GM18907 (cell line): ENCODE measurements around the gene GLCCI1.

ENCODE experiments used
- ATAC-seq: cut with Tn5 transposase; IDR thresholded peaks from one replicate; pipeline ENCODE4 v1.9.1; 2021; ENCODE audit warnings: mild to moderate bottlenecking, moderate library complexity; ENCODE audit not compliant: unreplicated experiment

Gene GLCCI1

DNA sequence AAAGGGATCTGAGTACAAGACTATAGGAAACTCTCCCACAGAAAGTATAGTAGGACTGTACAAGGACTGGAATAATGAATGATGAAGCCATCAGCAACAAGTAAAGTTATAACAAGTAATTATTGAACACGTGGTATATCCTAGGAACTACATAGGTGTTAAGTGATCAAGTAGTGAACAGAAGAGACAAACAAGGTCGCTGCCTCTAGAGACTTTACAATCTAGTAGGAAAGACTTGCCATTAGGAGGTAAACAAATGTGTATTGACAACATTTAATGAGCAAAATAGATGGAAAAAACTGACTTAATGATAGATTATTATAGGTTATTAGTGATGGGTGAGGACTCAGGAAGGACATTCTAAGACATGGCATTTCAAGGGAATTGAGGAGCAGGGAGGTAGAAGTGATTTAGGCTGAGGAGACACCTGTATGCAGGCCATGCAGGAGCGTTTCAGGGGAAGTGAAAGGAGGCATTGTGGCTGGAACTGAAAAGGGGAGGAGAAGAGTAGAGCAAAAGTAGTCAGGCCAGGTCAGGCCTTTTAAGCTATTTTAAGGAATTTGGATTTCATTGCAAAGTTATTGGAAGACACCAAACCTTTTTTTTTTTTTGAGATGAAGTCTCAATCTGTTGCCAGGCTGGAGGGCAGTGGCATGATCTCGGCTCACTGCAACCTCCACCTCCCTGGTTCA, 8.5 kb upstream of the GLCCI1 start:
- peak; percentile 84 for ATAC-seq

DNA sequence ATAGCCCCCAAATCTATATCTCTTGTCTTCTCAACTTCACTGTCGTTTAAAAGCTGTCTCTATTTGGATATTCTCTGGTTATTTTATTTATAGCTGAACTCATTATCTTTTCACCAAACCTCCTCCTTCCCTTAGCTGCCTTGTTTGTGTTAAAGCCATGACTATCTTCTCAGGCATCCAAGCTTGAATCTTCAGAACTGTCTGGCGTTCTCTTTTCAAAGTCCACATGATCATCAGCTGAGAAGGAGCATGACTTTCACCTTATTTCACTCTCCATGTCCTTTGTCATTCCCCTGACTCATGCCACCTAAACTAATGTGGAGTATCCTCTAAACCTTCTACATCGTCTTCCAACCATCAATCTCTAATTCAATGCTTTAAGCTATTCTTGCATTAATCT, 5.7 kb upstream of the GLCCI1 start:
- ATAC-seq = no peak

DNA sequence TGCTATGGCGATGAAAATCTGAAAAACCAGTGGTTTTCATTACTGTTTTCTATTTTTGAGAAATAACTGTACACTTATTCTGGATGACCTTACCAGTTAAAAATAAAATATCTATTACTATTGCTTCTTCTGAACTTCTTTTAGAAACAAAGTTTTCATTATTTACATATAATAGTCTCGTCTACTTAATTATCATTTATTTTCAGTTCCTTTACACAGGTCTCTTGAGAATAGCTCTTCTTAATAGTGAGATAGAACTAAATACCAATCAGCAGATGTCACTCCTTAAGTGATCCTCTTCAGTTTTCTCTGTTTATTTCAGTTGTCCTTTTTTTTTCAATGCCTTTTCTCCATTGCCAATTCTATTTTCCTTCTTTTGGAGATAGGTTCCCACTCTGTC, 4.3 kb upstream of the GLCCI1 start:
- no peak for ATAC-seq

DNA sequence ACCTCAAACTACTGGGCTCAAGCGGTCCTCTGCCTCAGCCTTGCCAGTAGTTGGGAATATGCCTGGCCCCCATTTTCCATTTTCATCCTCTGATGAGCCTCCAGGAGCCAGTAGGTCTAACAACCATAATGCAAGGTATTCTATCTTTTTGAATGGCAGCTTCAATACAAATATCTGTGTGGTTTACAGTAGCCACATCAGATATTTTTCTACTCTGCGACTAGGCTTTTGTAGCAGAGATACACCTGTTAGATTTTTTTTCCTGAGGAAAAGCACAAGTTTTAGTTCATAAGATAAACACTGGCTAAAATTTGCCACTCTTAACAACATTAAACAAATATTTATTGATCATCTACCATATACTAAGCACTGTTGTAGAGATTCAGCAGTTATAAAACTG, 3.9 kb upstream of the GLCCI1 start:
- ATAC-seq = no peak

DNA sequence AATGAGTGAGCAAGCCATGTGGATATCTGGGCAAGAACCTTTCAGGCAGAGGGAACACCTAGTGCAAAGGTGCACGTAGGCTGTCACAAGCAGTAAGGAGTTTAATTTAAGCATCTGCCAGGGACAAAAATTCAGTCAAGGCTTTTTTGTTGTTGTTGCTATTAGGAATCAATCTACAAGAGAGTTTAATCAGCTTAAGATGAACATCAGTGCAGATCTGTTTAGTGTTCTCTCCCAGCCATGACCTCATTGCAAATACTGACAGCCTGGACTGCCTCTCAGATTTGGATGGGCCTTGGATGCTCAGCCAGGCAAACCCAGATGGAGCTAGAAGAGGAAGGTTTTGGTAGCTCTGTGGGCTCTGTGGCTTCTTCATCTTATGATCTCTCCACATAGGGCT, 3.3 kb upstream of the GLCCI1 start:
- no peak for ATAC-seq

DNA sequence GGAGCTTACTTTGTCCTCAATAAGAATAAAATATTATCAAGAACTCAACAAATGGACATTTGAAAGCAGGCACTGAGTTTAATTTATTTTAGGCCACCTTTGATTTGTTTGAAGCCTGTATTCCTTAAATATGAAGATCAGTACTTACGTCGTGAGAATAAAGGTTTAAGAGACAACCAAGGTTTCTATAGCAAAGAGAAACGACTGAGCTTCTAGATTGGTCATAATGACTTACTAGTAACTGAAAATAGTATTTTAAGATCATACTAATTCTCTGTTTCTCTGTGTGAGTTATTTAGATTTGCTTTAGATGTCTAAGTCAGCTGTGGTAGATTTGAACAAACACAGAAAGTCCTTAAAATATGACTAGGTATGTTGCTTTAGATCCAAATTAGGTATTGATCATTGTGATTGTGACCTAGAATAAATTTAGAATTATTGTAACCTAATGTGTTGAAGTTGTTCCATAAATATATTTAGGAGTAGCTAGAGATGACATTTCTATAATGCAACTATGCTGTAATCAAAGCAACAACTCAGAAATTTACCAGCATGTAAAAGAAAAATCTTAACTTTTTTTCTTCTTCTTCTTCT, 2.4 kb upstream of the GLCCI1 start:
- no peak for ATAC-seq

DNA sequence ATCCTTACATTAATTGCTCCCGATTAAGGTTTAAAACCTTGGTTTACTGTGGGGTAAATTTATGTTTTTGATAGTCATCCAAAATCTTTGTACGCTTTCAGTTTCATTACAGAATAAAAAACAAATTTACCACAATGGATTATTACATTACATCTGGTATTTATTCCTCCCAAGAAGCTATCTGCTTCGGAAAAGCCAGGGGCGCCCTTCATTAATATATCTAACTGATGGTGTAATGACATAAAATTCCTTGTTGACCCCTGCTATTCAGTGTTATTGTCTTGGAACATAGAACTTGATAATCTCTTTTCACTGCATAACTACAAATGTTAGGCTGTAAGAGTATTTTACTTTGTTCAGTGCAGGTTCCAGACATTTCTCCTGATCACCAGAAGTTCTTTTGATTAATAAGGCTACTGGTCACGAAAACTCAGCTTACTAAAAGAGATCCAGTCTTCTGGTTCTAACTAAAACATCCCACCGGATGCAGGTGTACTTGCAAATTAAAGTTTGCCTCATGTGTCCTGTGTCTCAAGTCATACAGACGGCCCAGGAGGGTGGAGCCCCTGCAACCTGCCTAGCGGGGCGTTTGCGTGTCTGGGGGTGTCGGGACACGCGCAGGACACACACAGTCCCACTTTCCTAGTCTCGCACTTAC, 581 bp upstream of the GLCCI1 start:
- no peak for ATAC-seq

DNA sequence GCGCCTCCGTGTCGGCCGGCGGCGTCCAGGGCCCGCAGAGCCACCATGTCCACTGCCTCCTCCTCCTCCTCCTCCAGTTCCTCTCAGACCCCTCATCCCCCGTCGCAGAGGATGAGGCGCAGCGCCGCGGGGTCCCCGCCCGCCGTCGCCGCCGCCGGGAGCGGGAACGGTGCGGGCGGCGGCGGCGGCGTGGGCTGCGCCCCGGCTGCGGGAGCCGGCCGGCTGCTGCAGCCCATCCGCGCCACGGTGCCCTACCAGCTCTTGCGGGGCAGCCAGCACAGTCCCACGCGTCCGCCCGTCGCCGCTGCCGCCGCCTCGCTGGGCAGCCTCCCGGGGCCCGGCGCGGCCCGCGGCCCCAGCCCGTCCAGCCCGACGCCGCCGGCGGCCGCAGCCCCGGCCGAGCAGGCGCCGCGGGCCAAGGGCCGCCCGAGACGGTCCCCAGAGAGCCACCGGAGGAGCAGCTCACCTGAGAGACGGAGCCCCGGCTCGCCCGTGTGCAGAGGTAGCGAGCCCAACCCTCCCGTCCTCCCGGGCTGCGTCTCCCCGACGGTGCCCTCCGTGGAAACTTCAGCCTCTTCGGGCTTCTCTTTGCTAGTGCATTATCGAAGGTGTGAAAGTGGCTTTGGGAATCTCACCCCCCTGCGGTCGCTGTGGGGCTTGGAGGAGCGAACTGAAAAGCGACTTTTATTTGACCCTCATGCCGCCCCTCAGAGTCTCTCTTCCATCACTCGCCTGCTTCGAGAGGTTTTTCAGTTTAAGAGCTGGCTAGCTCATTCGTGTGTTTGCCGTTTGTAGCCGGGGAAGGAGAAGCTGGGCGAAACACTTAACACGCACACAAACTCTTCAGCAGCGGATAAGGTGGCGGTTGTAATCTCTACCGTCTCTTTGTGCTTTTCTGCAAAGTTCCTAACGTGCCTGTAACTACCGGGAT, 975 bp downstream of the GLCCI1 start:
- peak; percentile 1 for ATAC-seq

DNA sequence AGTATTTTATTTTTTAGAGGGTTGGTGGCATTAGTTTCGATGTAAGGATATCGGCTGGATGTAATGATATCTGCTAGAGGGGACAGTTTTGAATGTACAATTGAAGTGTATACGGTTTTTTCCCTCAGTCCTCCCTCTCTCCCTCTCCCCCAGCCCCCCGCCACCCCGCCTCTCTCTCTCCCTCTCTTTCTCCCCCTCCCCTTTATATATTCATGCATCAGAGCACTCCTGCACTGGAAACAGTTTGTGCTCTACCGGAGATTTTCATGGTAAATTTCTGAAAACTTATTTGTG, 1.6 kb downstream of the GLCCI1 start:
- no peak for ATAC-seq

DNA sequence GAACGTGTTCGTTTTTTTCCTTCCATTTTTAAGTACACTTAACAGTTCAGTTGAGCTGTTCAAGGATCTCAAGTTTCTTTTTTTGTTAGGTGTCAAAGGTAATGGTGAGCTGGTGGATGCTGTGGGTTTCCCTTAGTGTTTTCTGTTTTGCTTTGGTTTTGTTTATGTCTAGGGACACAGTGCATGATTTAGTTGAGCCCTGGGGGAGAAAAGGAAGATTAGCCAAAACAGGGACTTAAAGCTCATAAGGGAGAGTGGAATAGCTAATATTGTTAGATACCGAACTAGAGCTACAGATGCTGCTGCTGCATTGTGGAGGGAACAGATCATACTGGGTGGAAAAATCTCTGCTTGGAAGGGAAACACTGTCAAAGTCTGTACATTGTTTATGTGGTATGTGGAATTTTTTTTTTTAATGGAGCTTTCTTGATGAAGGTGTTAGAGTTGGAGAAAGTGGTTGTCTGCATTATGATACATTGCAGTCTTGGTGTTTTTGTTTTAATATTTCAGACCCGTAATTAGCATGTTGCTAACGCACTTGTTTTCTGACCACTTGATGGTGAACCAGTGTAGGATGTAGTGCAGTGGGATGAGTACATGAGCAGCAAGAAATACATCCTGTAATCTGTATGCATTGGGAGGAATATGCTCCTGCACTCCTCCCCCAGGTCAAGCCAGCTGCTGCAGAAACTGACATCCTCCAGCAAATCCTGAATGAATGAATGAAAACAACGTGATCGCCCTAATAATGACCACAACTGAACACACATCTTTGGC, 2.1 kb downstream of the GLCCI1 start:
- ATAC-seq = no peak

DNA sequence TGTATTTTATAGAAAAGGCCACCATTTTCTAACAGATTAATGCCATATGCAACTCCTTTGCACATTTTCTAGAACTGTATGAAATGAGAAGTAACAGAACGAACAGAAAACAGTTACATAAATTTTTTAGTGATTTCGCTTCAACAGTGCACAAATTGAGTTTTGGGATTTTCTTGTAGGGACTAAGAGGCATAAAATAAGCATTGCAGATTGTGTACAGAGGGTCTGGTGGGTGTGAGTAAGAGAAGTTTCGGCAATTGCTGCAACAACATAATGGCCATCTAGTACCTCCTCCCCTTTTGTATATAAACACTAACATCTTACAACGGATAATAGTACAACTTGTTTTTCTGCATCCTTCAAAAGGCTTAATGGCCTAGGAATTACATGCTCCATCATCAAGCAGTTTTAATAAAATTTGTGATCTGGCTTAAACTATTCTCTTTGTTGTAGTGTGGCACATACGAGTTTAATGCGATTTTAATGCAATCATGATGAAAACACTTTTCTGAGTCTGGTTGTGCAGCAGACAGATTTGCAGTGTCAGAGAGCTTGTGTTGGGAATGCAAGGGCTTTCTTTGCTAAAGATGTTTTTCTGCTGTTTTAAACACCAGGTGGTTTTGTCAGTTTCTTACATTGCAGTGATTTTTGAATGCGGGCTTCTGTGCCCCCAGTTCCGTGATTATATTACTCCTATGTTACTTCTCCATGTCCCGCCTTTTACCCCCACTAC, 2.9 kb downstream of the GLCCI1 start:
- ATAC-seq = no peak

DNA sequence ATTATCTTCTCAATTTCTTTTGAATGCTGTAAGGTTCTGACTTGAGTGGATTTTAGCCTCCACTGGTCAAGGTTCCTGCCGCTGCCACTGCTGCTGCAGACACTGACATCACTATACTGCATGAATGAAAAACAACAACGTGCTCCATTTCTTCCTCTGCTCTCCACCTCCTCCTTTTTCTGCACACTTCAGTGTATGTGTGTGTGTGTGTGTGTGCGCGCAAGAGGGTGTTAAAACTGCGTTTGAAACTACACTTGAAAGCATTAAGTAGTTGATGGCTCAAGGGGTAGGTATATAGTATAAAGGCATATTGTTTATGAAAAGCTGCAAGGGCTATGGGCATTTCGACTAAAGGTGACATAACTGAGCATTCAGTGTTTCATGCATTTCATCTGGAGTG, 3.5 kb downstream of the GLCCI1 start:
- no peak for ATAC-seq

DNA sequence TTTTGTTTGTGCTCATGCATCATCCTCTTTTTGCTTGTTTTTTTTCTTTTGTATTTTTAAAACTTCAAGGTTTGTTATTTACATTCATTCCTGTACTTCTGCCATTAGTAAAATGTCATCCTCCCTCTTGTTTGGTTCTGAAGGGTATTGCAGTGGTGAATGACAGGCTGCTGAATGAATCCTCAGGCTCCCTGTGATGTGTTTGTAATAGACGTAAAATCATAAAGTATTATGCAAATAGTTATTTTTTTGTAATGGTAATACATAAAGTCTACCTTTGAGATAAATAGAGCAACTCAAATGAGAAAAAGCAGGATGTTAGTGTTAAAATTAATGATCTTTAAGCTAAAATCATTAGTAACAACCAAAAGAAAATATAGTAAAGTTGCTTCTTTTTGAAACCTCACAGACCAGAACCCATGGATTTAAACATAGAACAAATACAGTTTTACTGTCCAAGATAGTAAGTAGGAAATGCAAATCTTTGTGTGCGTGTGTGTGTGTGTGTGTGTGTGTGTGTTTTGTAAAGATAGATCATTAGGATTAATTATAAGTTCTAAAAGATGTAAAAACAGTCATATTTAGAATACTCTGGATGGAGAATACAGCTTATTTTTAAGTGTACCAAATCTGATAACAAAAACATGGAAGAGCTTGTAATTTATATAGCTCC, 4.5 kb downstream of the GLCCI1 start:
- ATAC-seq = no peak

DNA sequence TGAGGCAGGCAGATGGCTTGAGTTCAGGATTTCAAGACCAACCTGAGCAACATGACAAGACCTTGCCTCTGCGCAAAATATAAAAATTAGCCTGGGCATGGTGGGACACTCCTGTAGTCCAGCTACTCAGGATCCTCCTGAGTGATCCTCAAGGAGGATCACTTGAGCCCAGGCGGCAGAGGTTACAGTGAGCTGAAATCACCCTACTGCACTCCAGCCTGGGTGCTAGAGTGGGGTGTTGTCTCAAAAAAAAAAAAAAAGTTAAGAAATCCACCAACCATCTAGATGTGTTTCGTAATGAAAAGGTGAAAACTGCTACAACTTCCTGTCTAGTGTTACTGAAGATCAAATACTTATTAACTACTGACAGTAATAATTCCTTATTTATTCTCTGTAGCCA, 8.1 kb downstream of the GLCCI1 start:
- ATAC-seq = peak; percentile 42

DNA sequence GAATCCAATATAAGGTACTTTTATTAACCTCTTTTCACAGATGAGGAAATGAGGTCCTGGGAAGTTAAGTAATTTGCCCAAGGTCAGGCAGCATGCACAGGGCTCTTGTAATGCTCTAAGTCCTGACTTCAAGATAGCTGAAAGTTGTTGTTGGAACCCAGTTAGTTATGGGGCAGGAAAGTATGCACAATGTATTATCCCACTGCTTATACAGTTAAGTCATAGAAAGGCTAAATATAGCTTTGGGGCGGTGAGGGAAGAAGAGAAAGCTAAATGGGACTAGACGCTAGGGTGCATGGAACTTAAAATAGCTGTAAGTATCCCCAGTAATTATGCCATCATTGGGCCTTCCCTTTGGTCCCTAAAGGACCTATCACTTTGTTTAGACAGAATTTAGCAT, 9.2 kb downstream of the GLCCI1 start:
- no peak for ATAC-seq

DNA sequence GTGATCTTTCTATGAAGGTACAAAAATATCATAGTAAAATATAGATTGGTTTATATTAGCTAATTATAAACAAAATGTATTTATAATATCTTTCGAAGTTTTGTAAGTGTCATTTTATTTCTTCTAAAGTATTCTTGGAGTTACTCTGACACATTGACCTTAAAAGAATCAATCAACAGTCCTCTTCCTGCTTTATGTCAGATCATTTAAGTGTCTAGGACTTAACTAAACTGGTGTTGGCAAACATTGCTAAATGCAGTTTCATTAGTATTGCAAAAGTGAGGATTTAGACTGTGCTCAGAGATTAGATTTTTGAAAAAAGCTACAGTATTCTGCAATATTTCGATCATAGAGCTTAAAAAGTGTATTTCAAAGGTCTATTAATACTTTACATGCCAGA, 10.3 kb downstream of the GLCCI1 start:
- ATAC-seq = no peak

DNA sequence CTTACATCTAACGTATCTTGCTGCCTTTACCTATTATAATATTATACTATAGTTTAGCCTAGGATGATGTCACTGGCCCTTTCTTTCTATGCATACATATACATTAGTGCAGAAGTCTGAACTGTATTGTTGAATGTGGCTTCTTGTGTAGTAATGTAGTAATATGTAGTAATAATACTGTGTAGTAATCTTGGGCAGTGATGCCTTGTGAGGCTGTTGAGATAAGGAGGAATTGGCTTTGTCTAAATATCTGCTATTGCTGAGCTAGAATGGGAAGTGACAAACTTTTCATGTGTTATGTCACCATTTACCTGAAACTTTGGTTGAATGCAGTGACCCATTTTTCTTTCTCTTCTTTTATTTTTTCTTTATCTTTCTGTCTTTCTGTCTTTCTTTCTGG, 11.0 kb downstream of the GLCCI1 start:
- ATAC-seq = no peak

DNA sequence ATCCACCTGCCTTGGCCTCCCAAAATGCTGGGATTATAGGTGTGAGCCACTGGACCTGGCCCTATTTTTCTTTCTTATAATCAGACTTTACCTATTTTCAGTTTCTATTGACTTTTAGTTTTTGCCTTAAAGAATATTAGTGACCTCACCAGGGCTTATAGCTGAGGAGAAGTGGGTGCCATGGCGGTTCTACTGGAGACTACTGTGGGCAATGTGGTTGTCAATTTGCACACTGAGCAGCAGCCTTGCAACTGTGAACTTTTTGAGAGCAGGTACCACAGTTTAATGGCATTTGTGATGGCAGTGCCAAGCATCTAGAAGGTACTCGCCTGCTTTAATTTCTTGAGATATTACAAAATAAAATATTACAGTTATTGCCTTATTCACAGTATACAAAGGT, 11.5 kb downstream of the GLCCI1 start:
- no peak for ATAC-seq

DNA sequence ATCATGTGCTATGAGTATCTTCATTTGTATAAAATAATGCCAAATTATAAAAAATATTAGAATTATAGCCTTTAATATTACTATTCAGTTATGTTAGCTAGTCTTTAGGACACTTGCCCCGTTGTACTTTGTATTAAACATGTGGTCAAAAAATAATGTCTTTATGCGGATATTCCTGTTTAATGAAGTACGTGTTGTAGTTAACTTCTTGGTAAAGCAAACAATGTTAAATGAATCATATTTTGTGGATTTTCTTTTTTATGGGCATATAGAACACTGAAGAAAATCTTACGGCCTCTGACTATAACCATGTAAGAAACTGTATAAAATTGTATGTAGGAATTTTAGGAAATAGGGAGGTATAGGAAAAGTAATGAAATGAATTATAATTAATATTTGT, 14.3 kb downstream of the GLCCI1 start:
- ATAC-seq = no peak

DNA sequence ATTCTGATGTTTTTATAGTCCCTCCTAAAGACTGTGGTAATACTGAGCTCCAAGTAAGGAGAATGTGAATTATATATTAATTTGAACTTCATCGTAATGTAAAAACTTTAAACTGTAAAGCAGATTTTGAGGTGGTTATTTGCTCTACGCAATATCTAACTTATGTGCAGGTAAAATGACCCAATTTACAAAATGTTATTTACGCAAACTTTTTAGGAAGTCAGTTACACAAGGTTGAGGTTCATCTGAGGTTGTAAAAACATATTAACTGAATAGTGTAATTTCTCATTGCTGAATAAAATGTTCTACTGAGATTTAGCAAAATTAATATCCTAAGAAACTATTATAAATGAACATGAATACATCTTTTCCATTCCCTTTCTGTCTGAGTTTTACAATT, 15.8 kb downstream of the GLCCI1 start:
- ATAC-seq = no peak
